Neural cell (in vitro differentiated cells): Measurements from ENCODE around the gene ITGAX. TPM values are rescaled to one million over a fixed set of nuclear protein-coding genes. Genes with fewer than 3 reads are reported as not detected.

Experiments used
- H2AFZ ChIP-seq: fragments of 200-600, 300-800 bp; sonication (generic), shearing (Covaris generic); 2 replicates; pipeline ENCODE4 v1.6.0; 2014; ENCODE audit warnings: low read depth, mild to moderate bottlenecking, antibody characterized with exemption, low read length, moderate library complexity
- H3F3A ChIP-seq: fragments of 200-600 bp; shearing (Covaris generic); 2 replicates; pipeline ENCODE4 v1.6.1; 2016; ENCODE audit warnings: mild to moderate bottlenecking, moderate library complexity, mixed read lengths, antibody characterized with exemption, low read length; ENCODE audit not compliant: insufficient read depth, poor library complexity, severe bottlenecking
- H3K27ac ChIP-seq: fragments of 200-600, 300-800 bp; sonication (generic), shearing (Covaris generic); 2 replicates; pipeline ENCODE4 v1.5.1; 2014; ENCODE audit warnings: mild to moderate bottlenecking, low read length, moderate library complexity
- H3K27me3 ChIP-seq: fragments of 300-800, 200-600 bp; sonication (generic), shearing (Covaris generic); 2 replicates; pipeline ENCODE4 v1.6.0; 2014; ENCODE audit warnings: mild to moderate bottlenecking, low read depth, low read length, moderate library complexity; ENCODE audit not compliant: insufficient read depth
- H3K36me3 ChIP-seq: fragments of 300-800, 200-600 bp; sonication (generic), shearing (Covaris generic); 2 replicates; pipeline ENCODE4 v1.5.1; 2014; ENCODE audit warnings: mild to moderate bottlenecking, antibody characterized with exemption, low read length, moderate library complexity; ENCODE audit not compliant: insufficient read depth
- H3K4me2 ChIP-seq: fragments of 300-800, 200-600 bp; sonication (generic), shearing (Covaris generic); 2 replicates; pipeline ENCODE4 v1.6.0; 2014; ENCODE audit warnings: mild to moderate bottlenecking, low read length
- H3K4me3 ChIP-seq: fragments of 300-800, 200-600 bp; sonication (generic), shearing (Covaris generic); 2 replicates; pipeline ENCODE4 v1.5.1; 2014; ENCODE audit warnings: mild to moderate bottlenecking, low read length, moderate library complexity
- H3K79me2 ChIP-seq: fragments of 200-600 bp; shearing (Covaris generic); replicated peaks from 2 replicates; pipeline ENCODE4 v1.6.0; 2014; ENCODE audit warnings: mild to moderate bottlenecking, low read length, moderate library complexity; ENCODE audit not compliant: insufficient read depth
- H3K9ac ChIP-seq: fragments of 300-800, 200-600 bp; sonication (generic), shearing (Covaris generic); 2 replicates; pipeline ENCODE4 v1.6.1; 2016; ENCODE audit warnings: mild to moderate bottlenecking, low read length, mixed read lengths
- H3K9me2 ChIP-seq: fragments of 200-600 bp; shearing (Covaris generic); 2 replicates; pipeline ENCODE4 v1.6.1; 2016; ENCODE audit warnings: mild to moderate bottlenecking, low read length, mixed read lengths; ENCODE audit not compliant: insufficient read depth
- H3K9me3 ChIP-seq: fragments of 200-600, 300-800 bp; sonication (generic), shearing (Covaris generic); 2 replicates; pipeline ENCODE4 v1.6.1; 2016; ENCODE audit warnings: mild to moderate bottlenecking, mixed run types, low read length, moderate library complexity, mixed read lengths
- H4K20me1 ChIP-seq: fragments of 200-600 bp; shearing (Covaris generic); 2 replicates; pipeline ENCODE4 v1.6.1; 2016; ENCODE audit warnings: mild to moderate bottlenecking, mixed run types; ENCODE audit not compliant: insufficient read depth
- CTCF ChIP-seq: fragments of 450-650 bp; IDR thresholded peaks from 2 replicates; pipeline ENCODE4 v1.5.1; 2014; ENCODE audit warnings: antibody characterized with exemption, mild to moderate bottlenecking, moderate library complexity; ENCODE audit not compliant: poor library complexity, severe bottlenecking
- EP300 ChIP-seq: fragments of 450-650 bp; conservative IDR thresholded peaks from 2 replicates; pipeline ENCODE4 v1.6.1; 2014; ENCODE audit warnings: antibody characterized with exemption, mild to moderate bottlenecking, moderate library complexity; ENCODE audit not compliant: poor library complexity, severe bottlenecking
- EZH2 ChIP-seq: fragments of 200-600, 300-800 bp; shearing (Covaris generic), sonication (generic); IDR thresholded peaks from 2 replicates; pipeline ENCODE4 v1.6.1; 2014; ENCODE audit warnings: antibody characterized with exemption, low read length, borderline replicate concordance, mild to moderate bottlenecking; ENCODE audit not compliant: insufficient read depth, poor library complexity, severe bottlenecking
- MXI1 ChIP-seq: fragments of 450-650 bp; conservative IDR thresholded peaks from 2 replicates; pipeline ENCODE4 v1.6.1; 2014; ENCODE audit warnings: antibody characterized with exemption, mild to moderate bottlenecking; ENCODE audit not compliant: poor library complexity, severe bottlenecking
- POLR2AphosphoS5 ChIP-seq: IDR thresholded peaks from 2 replicates; pipeline ENCODE4 v1.6.1; 2012
- RAD21 ChIP-seq: fragments of 450-650 bp; conservative IDR thresholded peaks from 2 replicates; pipeline ENCODE4 v1.6.1; 2014; ENCODE audit warnings: antibody characterized with exemption, mild to moderate bottlenecking, moderate library complexity
- REST ChIP-seq: IDR thresholded peaks from 2 replicates; pipeline ENCODE4 v1.6.1; 2012; ENCODE audit warnings: borderline replicate concordance
- SMC3 ChIP-seq: fragments of 450-650 bp; conservative IDR thresholded peaks from 2 replicates; pipeline ENCODE4 v1.6.1; 2014; ENCODE audit warnings: antibody characterized with exemption, mild to moderate bottlenecking, moderate library complexity; ENCODE audit not compliant: poor library complexity
- TAF1 ChIP-seq: IDR thresholded peaks from 2 replicates; pipeline ENCODE4 v1.6.1; 2012; ENCODE audit warnings: low read depth
- polyA plus RNA-seq: library from polyadenylated mRNA; depleted of rRNA; stranded (reverse); fragments of >200 nt; gene quantifications from 2 replicates; pipeline ENCODE4 v1.2.3, GENCODE V29; 2014

ITGAX gene
- polyA plus RNA-seq, 1 donor from 2014 or later: not detected

GRCh38 chr16:31429314-31429713 is 74.3 kb downstream of the ITGAX start:
- Histone ChIP-seq H3K79me2 (no peaks in the 10 kb centered on the region), H3K4me3 (no peak overlapping the region)

GRCh38 chr16:31429796-31430195 is 74.8 kb downstream of the ITGAX start:
- no peak overlapping the region for H3K27ac ChIP-seq
- H3F3A ChIP-seq: no peaks in the 10 kb centered on the region
- no peaks in the 10 kb centered on the region for H3K36me3 ChIP-seq
- no peaks in the 10 kb centered on the region for H3K9me2 ChIP-seq
- no peak overlapping the region for H3K9ac ChIP-seq
- no peaks in the 10 kb centered on the region for H3K9me3 ChIP-seq
- no peak overlapping the region for H3K4me2 ChIP-seq
- H3K4me3 ChIP-seq: no peak overlapping the region
- no peak for TF ChIP-seq EP300
- TF ChIP-seq SMC3: no peak
- no peak overlapping the region for H2AFZ ChIP-seq
- H3K79me2 ChIP-seq: no peaks in the 10 kb centered on the region
- no peaks in the 10 kb centered on the region for H3K27me3 ChIP-seq
- H4K20me1 ChIP-seq: no peaks in the 10 kb centered on the region

More at GRCh38 chr16:31429314-31429713, 74.3 kb downstream of the ITGAX start:
- Histone ChIP-seq H3K27me3 (no peaks in the 10 kb centered on the region), H3K27ac (no peak overlapping the region), H3K4me2 (no peak overlapping the region), H3F3A (no peaks in the 10 kb centered on the region), H3K9ac (no peak overlapping the region), H2AFZ (no peak overlapping the region), H3K9me3 (no peaks in the 10 kb centered on the region), H3K9me2 (no peaks in the 10 kb centered on the region), H3K36me3 (no peaks in the 10 kb centered on the region), H4K20me1 (no peaks in the 10 kb centered on the region)
- no peak for TF ChIP-seq POLR2AphosphoS5
- TF ChIP-seq RAD21: no peak
- no peak for TF ChIP-seq EZH2
- no peak for TF ChIP-seq MXI1
- TF ChIP-seq EP300: no peak
- TF ChIP-seq CTCF: no peak
- TF ChIP-seq SMC3: no peak
- TF ChIP-seq REST: no peak
- no peak for TF ChIP-seq TAF1
